Thyroid gland (tissue), 4 donors: ENCODE data around the gene LRCH1.

Experiments
- CTCF ChIP-seq, 6 experiments: fragments of 200-600 bp in 3 of 6; fragments of 450-650 bp in 3 of 6; sonication (generic) in 3 of 6; IDR thresholded peaks; one replicate each; pipeline ENCODE4 v1.5.1; 2016 to 2019; ENCODE audit warnings: antibody characterized with exemption in 6 of 6, mild to moderate bottlenecking in 2 of 6, inconsistent platforms in 1 of 6, moderate library complexity in 1 of 6
- POLR2A ChIP-seq, 2 donors: fragments of 450-650 bp; IDR thresholded peaks; one replicate each; pipeline ENCODE4 v1.6.1; 2017; ENCODE audit warnings: antibody characterized with exemption in 2 of 2, mild to moderate bottlenecking in 2 of 2, moderate library complexity in 1 of 2

DNA sequence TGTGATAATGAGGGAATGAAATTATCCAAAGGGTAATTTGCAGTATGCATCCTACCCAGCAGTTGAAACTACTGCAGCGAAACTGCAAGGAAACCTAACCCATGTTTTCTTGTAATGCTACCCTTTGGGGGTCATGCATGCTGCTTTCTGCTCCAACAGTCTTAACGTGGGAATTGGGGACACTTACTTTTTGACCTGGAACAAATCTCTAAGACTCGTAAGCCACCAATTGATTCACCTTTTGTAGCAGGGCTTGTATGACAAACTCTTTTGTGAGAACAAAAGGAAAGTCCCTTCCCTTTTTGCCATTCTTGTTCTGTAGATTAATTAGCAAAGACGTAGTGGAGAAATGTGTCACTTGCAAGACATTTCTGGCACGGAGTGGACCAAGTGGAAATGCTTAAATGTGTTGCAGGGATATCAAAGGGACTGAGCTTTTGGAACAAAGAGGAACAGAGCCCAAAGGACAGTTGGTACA lies 27.4 kb downstream of the LRCH1 start:
- TF ChIP-seq CTCF (IDR thresholded peaks at IDR 0.05) (no peak), POLR2A (IDR thresholded peaks at IDR 0.05) (no peak)
